ENCODE data around the gene HORMAD2. TPM values are rescaled to one million over a fixed set of nuclear protein-coding genes. Genes with fewer than 3 reads are reported as not detected.

The HORMAD2 gene
- total RNA-seq, 1 donor from 2014 or later: not detected

DNA sequence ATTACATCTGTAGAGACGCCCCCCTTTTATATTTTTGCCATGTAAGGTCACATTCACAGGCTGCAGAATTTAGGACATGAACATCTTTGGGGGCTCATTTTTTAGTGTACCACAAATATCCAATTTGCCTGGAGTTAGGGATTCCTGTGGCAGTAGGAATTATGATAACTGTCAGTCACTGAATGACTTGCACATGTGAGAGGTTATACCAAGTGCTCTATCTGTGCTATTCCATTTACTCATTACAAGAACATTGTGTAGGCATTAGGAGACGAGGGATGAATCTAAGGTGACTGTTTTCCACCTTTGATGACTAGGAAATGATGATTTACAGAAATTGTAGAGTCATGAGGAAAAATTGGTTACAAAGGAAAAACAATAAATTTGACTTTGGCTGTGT lies 87.0 kb downstream of the HORMAD2 start:
- H3K27me3 ChIP-seq (ENCODE audit: low read depth): peaks cover 95% of the 10 kb centered on the region
- intact Hi-C loops (cut with micrococcal nuclease): no loop called here
- H3K36me3 ChIP-seq: no peaks in the 10 kb centered on the region

DNA sequence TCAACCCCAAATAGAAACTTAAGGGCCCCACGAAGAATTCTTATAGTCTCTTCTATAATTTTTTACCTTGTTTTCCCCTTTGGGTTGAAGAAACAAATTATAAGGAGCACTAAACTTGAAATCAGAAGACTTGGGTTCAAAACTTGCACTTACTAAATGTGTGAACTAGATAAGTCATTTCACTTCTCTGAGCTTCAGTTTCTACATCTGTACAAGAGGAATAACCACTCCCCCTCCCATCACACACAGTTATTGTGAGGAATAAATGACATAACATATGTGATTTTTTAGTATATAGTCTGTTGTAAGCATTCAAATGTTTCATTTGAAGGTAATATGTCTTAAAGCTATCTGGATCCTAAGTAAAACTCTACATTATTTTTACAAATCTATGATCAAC lies 87.5 kb downstream of the HORMAD2 start:
- no peak overlapping the region for H3K4me3 ChIP-seq
- no peaks in the 10 kb centered on the region for H3K4me1 ChIP-seq
- no peaks in the 10 kb centered on the region for H3K9me3 ChIP-seq (replicated peaks)
- H3K27ac ChIP-seq (replicated peaks): no peak overlapping the region
- TF ChIP-seq, protein P1, sequence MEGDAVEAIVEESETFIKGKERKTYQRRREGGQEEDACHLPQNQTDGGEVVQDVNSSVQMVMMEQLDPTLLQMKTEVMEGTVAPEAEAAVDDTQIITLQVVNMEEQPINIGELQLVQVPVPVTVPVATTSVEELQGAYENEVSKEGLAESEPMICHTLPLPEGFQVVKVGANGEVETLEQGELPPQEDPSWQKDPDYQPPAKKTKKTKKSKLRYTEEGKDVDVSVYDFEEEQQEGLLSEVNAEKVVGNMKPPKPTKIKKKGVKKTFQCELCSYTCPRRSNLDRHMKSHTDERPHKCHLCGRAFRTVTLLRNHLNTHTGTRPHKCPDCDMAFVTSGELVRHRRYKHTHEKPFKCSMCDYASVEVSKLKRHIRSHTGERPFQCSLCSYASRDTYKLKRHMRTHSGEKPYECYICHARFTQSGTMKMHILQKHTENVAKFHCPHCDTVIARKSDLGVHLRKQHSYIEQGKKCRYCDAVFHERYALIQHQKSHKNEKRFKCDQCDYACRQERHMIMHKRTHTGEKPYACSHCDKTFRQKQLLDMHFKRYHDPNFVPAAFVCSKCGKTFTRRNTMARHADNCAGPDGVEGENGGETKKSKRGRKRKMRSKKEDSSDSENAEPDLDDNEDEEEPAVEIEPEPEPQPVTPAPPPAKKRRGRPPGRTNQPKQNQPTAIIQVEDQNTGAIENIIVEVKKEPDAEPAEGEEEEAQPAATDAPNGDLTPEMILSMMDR (IDR thresholded peaks at IDR 0.05; ENCODE audit: borderline replicate concordance): no peak
- no peaks in the 10 kb centered on the region for H3K36me3 ChIP-seq
- H3K27me3 ChIP-seq (ENCODE audit: low read depth): peaks cover 98% of the 10 kb centered on the region
- intact Hi-C loops (cut with micrococcal nuclease): no loop called here
- DNase-seq: no peak

More for the DNA sequence above, 87.0 kb downstream of the HORMAD2 start:
- TF ChIP-seq, protein P1 (IDR thresholded peaks at IDR 0.05; ENCODE audit: borderline replicate concordance): no peak
- H3K4me3 ChIP-seq: no peak overlapping the region
- DNase-seq: no peak
- H3K9me3 ChIP-seq (replicated peaks): no peaks in the 10 kb centered on the region
- no peaks in the 10 kb centered on the region for H3K4me1 ChIP-seq
- H3K27ac ChIP-seq (replicated peaks): no peak overlapping the region

DNA sequence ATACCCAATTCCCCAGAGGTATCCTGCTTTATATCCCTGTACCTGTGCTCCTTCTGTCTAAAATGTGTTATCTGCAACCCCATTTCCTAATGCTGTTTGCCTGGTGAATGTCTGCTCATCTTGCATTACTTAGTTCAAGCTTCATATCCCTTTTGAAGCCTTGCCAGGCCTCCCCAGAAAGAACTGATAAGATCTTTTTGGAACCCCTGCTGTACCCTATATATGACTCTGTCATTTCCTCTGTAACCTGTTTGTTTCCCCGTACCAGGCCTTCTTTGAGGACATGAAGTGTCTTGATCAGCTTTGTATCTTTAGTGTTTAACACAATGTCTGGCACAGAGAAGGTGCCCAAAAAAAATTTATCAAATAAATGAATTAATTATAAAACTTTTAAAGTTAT lies 88.7 kb downstream of the HORMAD2 start:
- no peak for DNase-seq
- Histone ChIP-seq H3K4me3 (no peak overlapping the region), H3K36me3 (no peaks in the 10 kb centered on the region), H3K27me3 (ENCODE audit: low read depth) (peaks cover 98% of the 10 kb centered on the region), H3K27ac (replicated peaks) (no peak overlapping the region), H3K9me3 (replicated peaks) (no peaks in the 10 kb centered on the region), H3K4me1 (no peaks in the 10 kb centered on the region)
- TF ChIP-seq, protein P1 (IDR thresholded peaks at IDR 0.05; ENCODE audit: borderline replicate concordance): no peak
- intact Hi-C loops (cut with micrococcal nuclease): no loop called here

DNA sequence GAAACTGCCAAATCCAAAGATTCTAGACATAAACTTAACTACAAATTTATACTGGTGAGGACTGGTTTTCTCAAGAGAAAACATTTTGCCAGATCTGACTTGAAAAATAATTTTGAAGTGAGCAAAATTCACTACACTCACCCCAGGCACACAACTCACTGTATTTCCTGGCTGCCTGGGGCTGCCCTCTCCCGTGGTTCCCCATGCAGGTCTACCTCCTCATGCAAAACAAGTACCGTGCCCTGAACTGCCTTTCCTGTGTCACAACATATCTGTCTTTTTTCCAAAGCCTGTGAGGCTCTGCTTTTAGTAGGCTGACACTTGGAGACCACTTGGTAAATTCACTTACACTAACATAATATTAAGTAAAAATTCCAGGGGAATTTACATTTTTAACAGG lies 89.9 kb downstream of the HORMAD2 start:
- H3K27me3 ChIP-seq (ENCODE audit: low read depth): peaks cover 87% of the 10 kb centered on the region
- TF ChIP-seq, protein P1 (IDR thresholded peaks at IDR 0.05; ENCODE audit: borderline replicate concordance): no peak

DNA sequence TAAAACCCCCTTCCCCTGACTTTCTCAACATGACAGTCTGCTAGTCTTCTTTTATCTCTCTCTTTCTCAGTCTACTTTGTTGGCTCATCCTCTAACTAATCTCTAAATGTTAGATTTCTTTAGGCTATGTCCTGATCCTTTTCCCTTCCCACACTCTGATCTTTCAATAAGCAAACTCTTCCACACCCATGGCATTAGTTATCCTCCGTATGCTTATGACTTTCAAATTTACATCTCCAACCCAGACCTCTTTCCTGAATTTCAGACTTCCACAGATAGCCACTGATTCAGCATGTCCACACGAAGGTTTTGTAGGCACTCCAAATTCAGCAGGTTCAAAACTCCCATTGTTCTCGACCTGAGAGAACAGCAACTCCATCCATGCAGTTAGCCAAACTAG lies 90.7 kb downstream of the HORMAD2 start:
- no peak for DNase-seq
- Histone ChIP-seq H3K4me1 (no peaks in the 10 kb centered on the region), H3K36me3 (no peaks in the 10 kb centered on the region), H3K27ac (replicated peaks) (no peak overlapping the region), H3K4me3 (no peak overlapping the region), H3K27me3 (ENCODE audit: low read depth) (peaks cover 78% of the 10 kb centered on the region), H3K9me3 (replicated peaks) (no peaks in the 10 kb centered on the region)
- TF ChIP-seq, protein P1 (IDR thresholded peaks at IDR 0.05; ENCODE audit: borderline replicate concordance): no peak
- intact Hi-C loops (cut with micrococcal nuclease): no loop called here

More for the DNA sequence above, 89.9 kb downstream of the HORMAD2 start:
- H3K4me1 ChIP-seq: no peaks in the 10 kb centered on the region
- H3K9me3 ChIP-seq (replicated peaks): no peaks in the 10 kb centered on the region
- no peak overlapping the region for H3K27ac ChIP-seq (replicated peaks)
- no peaks in the 10 kb centered on the region for H3K36me3 ChIP-seq
- DNase-seq: no peak
- no peak overlapping the region for H3K4me3 ChIP-seq
- intact Hi-C loops (cut with micrococcal nuclease): no loop called here

Data from left ventricle myocardium inferior (tissue), 1 donor.